IMR-90 (cell line): ENCODE data around the gene CALM1. TPM values are rescaled to one million over a fixed set of nuclear protein-coding genes. Genes with fewer than 3 reads are reported as not detected.

ENCODE experiments used
- ATAC-seq: fragments of 200-7000 bp; cut with Tn5 transposase; 2 replicates; pipeline ENCODE4 v1.9.1; 2020; ENCODE audit warnings: low read depth, mild to moderate bottlenecking, moderate library complexity
- BruUV-seq: library from RNA; stranded (reverse); fragments of 400-500 nt; replicated peaks from 2 replicates; lab custom pipeline; 2021; lab: Mats Ljungman, UMichigan
- CTCF ChIA-PET: fragments of 300-600 bp; formaldehyde crosslinking; extraction: SDS; loops from one replicate; lab custom pipeline; 2021; ENCODE audit warnings: antibody characterized with exemption; lab: Yijun Ruan, JAX
- POLR2A ChIA-PET: fragments of 300-600 bp; sonication (Branson Sonifier 250); formaldehyde crosslinking; loops from one replicate; lab custom pipeline; 2022; ENCODE audit warnings: antibody characterized with exemption; ENCODE audit not compliant: unreplicated experiment; lab: Charles Lee
- DNase-seq: peaks from one replicate; pipeline ENCODE4 v3.0.0; 2013
- H2AFZ ChIP-seq: replicated peaks from 2 replicates; pipeline ENCODE3; 2013; ENCODE audit warnings: low read length, mild to moderate bottlenecking; ENCODE audit not compliant: poor library complexity
- H2AK5ac ChIP-seq: 2 replicates; pipeline ENCODE4 v1.6.1; 2013; ENCODE audit warnings: low read depth, low read length, inconsistent platforms
- H2AK9ac ChIP-seq: replicated peaks from 2 replicates; pipeline ENCODE3; 2013; ENCODE audit warnings: mild to moderate bottlenecking, low read depth, low read length, moderate library complexity; ENCODE audit not compliant: poor library complexity
- H2BK120ac ChIP-seq: 2 replicates; pipeline ENCODE4 v1.6.1; 2013; ENCODE audit warnings: low read depth, low read length, inconsistent platforms
- H2BK15ac ChIP-seq: 3 replicates; pipeline ENCODE4 v1.6.1; 2013; ENCODE audit warnings: low read depth, low read length, inconsistent platforms
- H2BK20ac ChIP-seq: 2 replicates; pipeline ENCODE4 v1.6.1; 2013; ENCODE audit warnings: low read depth, mild to moderate bottlenecking, inconsistent platforms, low read length, moderate library complexity
- H2BK5ac ChIP-seq: 2 replicates; pipeline ENCODE4 v1.6.1; 2013; ENCODE audit warnings: mild to moderate bottlenecking, low read depth, low read length, inconsistent platforms; ENCODE audit not compliant: poor library complexity, severe bottlenecking
- H3K14ac ChIP-seq: replicated peaks from 2 replicates; pipeline ENCODE4 v1.6.1; 2013; ENCODE audit warnings: low read depth, low read length, inconsistent platforms
- H3K18ac ChIP-seq: 2 replicates; pipeline ENCODE4 v1.6.1; 2013; ENCODE audit warnings: low read depth, low read length, control low read depth
- H3K23ac ChIP-seq: 2 replicates; pipeline ENCODE4 v1.6.1; 2013; ENCODE audit warnings: low read depth, low read length, inconsistent platforms
- H3K27ac ChIP-seq: 2 replicates; pipeline ENCODE4 v1.5.1; 2013; ENCODE audit warnings: mild to moderate bottlenecking, control low read depth, low read length; ENCODE audit not compliant: insufficient read depth
- H3K27me3 ChIP-seq: 2 replicates; pipeline ENCODE4 v1.6.1; 2013; ENCODE audit warnings: low read length; ENCODE audit not compliant: control insufficient read depth, insufficient read depth
- H3K36me3 ChIP-seq: 2 replicates; pipeline ENCODE4 v1.6.1; 2013; ENCODE audit warnings: low read length, mixed read lengths; ENCODE audit not compliant: control insufficient read depth, insufficient read depth
- H3K4ac ChIP-seq: 2 replicates; pipeline ENCODE4 v1.6.1; 2013; ENCODE audit warnings: low read depth, low read length, inconsistent platforms
- H3K4me1 ChIP-seq: 2 replicates; pipeline ENCODE4 v1.6.1; 2013; ENCODE audit warnings: low read length, mixed read lengths; ENCODE audit not compliant: control insufficient read depth, insufficient read depth
- H3K4me2 ChIP-seq: 2 replicates; pipeline ENCODE4 v1.6.1; 2013; ENCODE audit warnings: low read depth, mild to moderate bottlenecking, control low read depth, low read length, moderate library complexity
- H3K4me3 ChIP-seq: 2 replicates; pipeline ENCODE4 v1.5.1; 2013; ENCODE audit warnings: low read depth, mild to moderate bottlenecking, control low read depth, low read length, moderate library complexity; ENCODE audit not compliant: insufficient read depth
- H3K56ac ChIP-seq: 2 replicates; pipeline ENCODE4 v1.6.1; 2013; ENCODE audit warnings: low read length, inconsistent platforms; ENCODE audit not compliant: insufficient read depth; ENCODE audit errors: extremely low read depth
- H3K79me1 ChIP-seq, 2 experiments: 2 replicates each; pipeline ENCODE4 v1.6.1; 2013; ENCODE audit warnings: low read length in 2 of 2, inconsistent platforms in 1 of 2, low read depth in 1 of 2
- H3K9ac ChIP-seq: 2 replicates; pipeline ENCODE4 v1.6.1; 2013; ENCODE audit warnings: low read depth, low read length, control low read depth
- H3K9me1 ChIP-seq: 2 replicates; pipeline ENCODE4 v1.6.1; 2013; ENCODE audit warnings: low read length, inconsistent platforms; ENCODE audit not compliant: insufficient read depth
- H3K9me3 ChIP-seq: 2 replicates; pipeline ENCODE4 v1.6.1; 2013; ENCODE audit warnings: low read length; ENCODE audit not compliant: control insufficient read depth, insufficient read depth
- H4K20me1 ChIP-seq: 2 replicates; pipeline ENCODE4 v1.6.1; 2013; ENCODE audit warnings: low read length, inconsistent platforms; ENCODE audit not compliant: insufficient read depth
- H4K5ac ChIP-seq: 2 replicates; pipeline ENCODE4 v1.6.1; 2013; ENCODE audit warnings: mild to moderate bottlenecking, low read depth, low read length, control low read depth
- H4K8ac ChIP-seq, 2 experiments: 2 replicates each; pipeline ENCODE4 v1.6.1; 2013; ENCODE audit warnings: low read depth in 2 of 2, low read length in 2 of 2, control low read depth in 1 of 2, inconsistent platforms in 1 of 2
- H4K91ac ChIP-seq: 2 replicates; pipeline ENCODE4 v1.6.1; 2013; ENCODE audit warnings: low read depth, low read length, inconsistent platforms; ENCODE audit not compliant: insufficient read depth
- BHLHE40 ChIP-seq: fragments of 150-350 bp; IDR thresholded peaks from 2 replicates; pipeline ENCODE4 v1.6.1; 2016; ENCODE audit warnings: mild to moderate bottlenecking, low read depth, low read length
- CEBPB ChIP-seq: IDR thresholded peaks from 2 replicates; pipeline ENCODE4 v1.6.1; 2012; ENCODE audit warnings: low read depth, low read length, improper control_type of control experiment
- CHD1 ChIP-seq: IDR thresholded peaks from 2 replicates; pipeline ENCODE4 v1.6.1; 2012; ENCODE audit warnings: low read depth, low read length, improper control_type of control experiment
- FOS ChIP-seq: fragments of 150-350 bp; IDR thresholded peaks from 2 replicates; pipeline ENCODE4 v1.6.1; 2016; ENCODE audit warnings: low read depth, low read length
- MAFK ChIP-seq: IDR thresholded peaks from 2 replicates; pipeline ENCODE4 v1.6.1; 2012; ENCODE audit warnings: low read depth, low read length, improper control_type of control experiment
- MAZ ChIP-seq: IDR thresholded peaks from 2 replicates; pipeline ENCODE4 v1.6.1; 2012; ENCODE audit warnings: low read depth, mild to moderate bottlenecking, low read length, improper control_type of control experiment, moderate library complexity, borderline replicate concordance
- MXI1 ChIP-seq: IDR thresholded peaks from 2 replicates; pipeline ENCODE4 v1.6.1; 2012; ENCODE audit warnings: low read depth, mild to moderate bottlenecking, low read length, moderate library complexity, borderline replicate concordance
- NFE2L2 ChIP-seq: fragments of 150-350 bp; IDR thresholded peaks from 2 replicates; pipeline ENCODE4 v1.6.1; 2016; ENCODE audit warnings: low read depth, mild to moderate bottlenecking, low read length
- POLR2A ChIP-seq: IDR thresholded peaks from 2 replicates; pipeline ENCODE4 v1.6.1; 2012; ENCODE audit warnings: mild to moderate bottlenecking, low read depth, low read length
- RAD21 ChIP-seq: IDR thresholded peaks from 2 replicates; pipeline ENCODE4 v1.6.1; 2012; ENCODE audit warnings: low read length, improper control_type of control experiment
- RCOR1 ChIP-seq: IDR thresholded peaks from 2 replicates; pipeline ENCODE4 v1.6.1; 2012; ENCODE audit warnings: mild to moderate bottlenecking, low read length, improper control_type of control experiment; ENCODE audit not compliant: insufficient replicate concordance
- RFX5 ChIP-seq: IDR thresholded peaks from 2 replicates; pipeline ENCODE4 v1.8.0; 2012; ENCODE audit warnings: low read depth, mild to moderate bottlenecking, low read length, moderate library complexity
- SMC3 ChIP-seq: fragments of 150-350 bp; IDR thresholded peaks from 2 replicates; pipeline ENCODE4 v1.6.1; 2016; ENCODE audit warnings: low read depth, mild to moderate bottlenecking, antibody characterized with exemption, low read length, moderate library complexity
- WGBS, 2 experiments: methylation state at CpG; one replicate each; pipeline versions ENCODE4 v1.1.5 to v1.1.7; 2013; ENCODE audit warnings: missing lambda C conversion rate in 2 of 2; ENCODE audit not compliant: insufficient read length in 1 of 2; ENCODE audit errors: extremely low coverage in 2 of 2; 5-methylcytosine and 5-hydroxymethylcytosine counted together
- dilution Hi-C: fragments of 300-500 bp; cut with HindIII; formaldehyde crosslinking; loops from one replicate; pipeline ENCODE4 v1.14.3; 2018; ENCODE audit warnings: low sequenced_read_pairs; ENCODE audit not compliant: unreplicated experiment
- in situ Hi-C: fragments of 300-500 bp; cut with MboI; formaldehyde crosslinking; loops from 3 replicates; pipeline ENCODE4 v1.14.3; 2019; ENCODE audit warnings: low sequenced_read_pairs, inconsistent platforms, mixed read lengths
- intact Hi-C: fragments of 100-400 bp; cut with micrococcal nuclease; formaldehyde crosslinking; loops from 2 replicates; pipeline ENCODE4 v1.10.0; 2022
- polyA plus RNA-seq, 3 experiments: library from polyadenylated mRNA; depleted of rRNA; stranded (reverse); fragments of >200 nt; gene quantifications; 2 replicates each; pipeline ENCODE4 v1.2.3, GENCODE V29; 2012; ENCODE audit warnings: low replicate concordance in 1 of 3
- total RNA-seq: library from RNA; depleted of rRNA; stranded (reverse); fragments of >200 nt; gene quantifications from 2 replicates; pipeline ENCODE4 v1.2.3, GENCODE V29; 2012
- TF ChIP-seq, protein P1 (sequence below): fragments of 150-350 bp; IDR thresholded peaks from 2 replicates; pipeline ENCODE4 v1.6.1; 2017; ENCODE audit warnings: mild to moderate bottlenecking, antibody characterized with exemption, low read length, low read depth
- TF ChIP-seq, protein P2 (sequence below): conservative IDR thresholded peaks from 2 replicates; pipeline ENCODE4 v1.5.1; 2012; ENCODE audit warnings: mild to moderate bottlenecking, low read depth, low read length, improper control_type of control experiment
- TF ChIP-seq, protein P3 (sequence below): fragments of 150-350 bp; IDR thresholded peaks from 2 replicates; pipeline ENCODE4 v1.6.1; 2016; ENCODE audit warnings: low read depth, mild to moderate bottlenecking, low read length, moderate library complexity, borderline replicate concordance

CALM1 gene
- total and polyA plus RNA-seq, 2 of the 4 experiments (the other 2 are of a cell fraction): 72.9 to 188 TPM

DNA sequence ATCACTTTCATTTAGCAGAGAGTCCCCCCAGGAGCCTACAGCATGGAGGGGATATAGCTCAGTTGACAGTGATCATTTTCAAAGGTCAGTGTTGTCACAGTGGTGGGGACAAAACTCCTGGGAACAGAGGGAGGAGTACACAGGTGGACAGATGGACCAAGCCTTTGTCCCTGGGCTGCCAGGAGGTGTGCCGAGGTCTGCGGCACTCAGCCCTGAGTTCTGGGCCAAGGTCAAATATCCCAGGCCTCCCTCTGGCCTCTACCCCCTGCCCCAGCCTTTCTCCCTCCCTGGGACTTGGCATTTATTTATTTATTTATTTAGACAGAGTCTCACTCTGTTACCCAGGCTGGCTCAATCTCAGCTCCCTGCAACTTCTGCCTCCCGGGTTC, 24.8 kb downstream of the CALM1 start:
- ChIA-PET CTCF (interaction anchor here (0.6 kb wide), 1 partner anchor 15 kb away, joined by 3 read pairs; no protein-coding TSS in a partner anchor), POLR2A (no interaction called here)
- 0 out of 2 replicates have a peak, but pooled peaks cover 2% of the 10 kb centered on the region for H3K9me3 ChIP-seq
- H3K36me3 ChIP-seq: no peaks in the 10 kb centered on the region
- H3K4me3 ChIP-seq: no peak overlapping the region
- BruUV-seq: no TSS peak
- no peak overlapping the region for H2AK9ac ChIP-seq
- H2AFZ ChIP-seq: no peak overlapping the region
- no peaks in the 10 kb centered on the region for H4K20me1 ChIP-seq
- H2BK20ac ChIP-seq: no peak overlapping the region
- no peak for DNase-seq
- no peak overlapping the region for H3K4me2 ChIP-seq
- H3K27me3 ChIP-seq: peaks cover under 1% of the 10 kb centered on the region; the same call in 1 of the 2 replicates
- intact Hi-C loops: no loop called here
- ATAC-seq: no peak
- H2BK5ac ChIP-seq: no peak overlapping the region
- H3K27ac ChIP-seq: no peak overlapping the region
- no peak overlapping the region for H3K18ac ChIP-seq
- dilution Hi-C loops: no loop called here
- H2BK120ac ChIP-seq: no peak overlapping the region
- no peak overlapping the region for H3K14ac ChIP-seq
- H4K8ac ChIP-seq: no peak overlapping the region
- TF ChIP-seq NFE2L2: no peak
- no peak for TF ChIP-seq POLR2A
- TF ChIP-seq RAD21: no peak
- TF ChIP-seq, protein P1, sequence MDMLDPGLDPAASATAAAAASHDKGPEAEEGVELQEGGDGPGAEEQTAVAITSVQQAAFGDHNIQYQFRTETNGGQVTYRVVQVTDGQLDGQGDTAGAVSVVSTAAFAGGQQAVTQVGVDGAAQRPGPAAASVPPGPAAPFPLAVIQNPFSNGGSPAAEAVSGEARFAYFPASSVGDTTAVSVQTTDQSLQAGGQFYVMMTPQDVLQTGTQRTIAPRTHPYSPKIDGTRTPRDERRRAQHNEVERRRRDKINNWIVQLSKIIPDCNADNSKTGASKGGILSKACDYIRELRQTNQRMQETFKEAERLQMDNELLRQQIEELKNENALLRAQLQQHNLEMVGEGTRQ: no peak
- TF ChIP-seq, protein P2, sequence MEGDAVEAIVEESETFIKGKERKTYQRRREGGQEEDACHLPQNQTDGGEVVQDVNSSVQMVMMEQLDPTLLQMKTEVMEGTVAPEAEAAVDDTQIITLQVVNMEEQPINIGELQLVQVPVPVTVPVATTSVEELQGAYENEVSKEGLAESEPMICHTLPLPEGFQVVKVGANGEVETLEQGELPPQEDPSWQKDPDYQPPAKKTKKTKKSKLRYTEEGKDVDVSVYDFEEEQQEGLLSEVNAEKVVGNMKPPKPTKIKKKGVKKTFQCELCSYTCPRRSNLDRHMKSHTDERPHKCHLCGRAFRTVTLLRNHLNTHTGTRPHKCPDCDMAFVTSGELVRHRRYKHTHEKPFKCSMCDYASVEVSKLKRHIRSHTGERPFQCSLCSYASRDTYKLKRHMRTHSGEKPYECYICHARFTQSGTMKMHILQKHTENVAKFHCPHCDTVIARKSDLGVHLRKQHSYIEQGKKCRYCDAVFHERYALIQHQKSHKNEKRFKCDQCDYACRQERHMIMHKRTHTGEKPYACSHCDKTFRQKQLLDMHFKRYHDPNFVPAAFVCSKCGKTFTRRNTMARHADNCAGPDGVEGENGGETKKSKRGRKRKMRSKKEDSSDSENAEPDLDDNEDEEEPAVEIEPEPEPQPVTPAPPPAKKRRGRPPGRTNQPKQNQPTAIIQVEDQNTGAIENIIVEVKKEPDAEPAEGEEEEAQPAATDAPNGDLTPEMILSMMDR: no peak
- TF ChIP-seq MXI1: no peak
- no peak for TF ChIP-seq MAZ
- TF ChIP-seq CHD1: no peak
- TF ChIP-seq MAFK: no peak
- TF ChIP-seq FOS: no peak
- TF ChIP-seq RFX5: no peak
- no peak for TF ChIP-seq BHLHE40
- TF ChIP-seq CEBPB: no peak
- TF ChIP-seq RCOR1: no peak
- TF ChIP-seq, protein P3, sequence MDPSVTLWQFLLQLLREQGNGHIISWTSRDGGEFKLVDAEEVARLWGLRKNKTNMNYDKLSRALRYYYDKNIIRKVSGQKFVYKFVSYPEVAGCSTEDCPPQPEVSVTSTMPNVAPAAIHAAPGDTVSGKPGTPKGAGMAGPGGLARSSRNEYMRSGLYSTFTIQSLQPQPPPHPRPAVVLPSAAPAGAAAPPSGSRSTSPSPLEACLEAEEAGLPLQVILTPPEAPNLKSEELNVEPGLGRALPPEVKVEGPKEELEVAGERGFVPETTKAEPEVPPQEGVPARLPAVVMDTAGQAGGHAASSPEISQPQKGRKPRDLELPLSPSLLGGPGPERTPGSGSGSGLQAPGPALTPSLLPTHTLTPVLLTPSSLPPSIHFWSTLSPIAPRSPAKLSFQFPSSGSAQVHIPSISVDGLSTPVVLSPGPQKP: no peak
- TF ChIP-seq SMC3: no peak
- no peak overlapping the region for H3K9ac ChIP-seq
- H3K79me1 ChIP-seq: no peaks in the 10 kb centered on the region
- peaks cover 3% of the 10 kb centered on the region; the same call in 1 of the 2 replicates for H3K9me1 ChIP-seq
- H3K4ac ChIP-seq: no peak overlapping the region
- no peak overlapping the region for H3K23ac ChIP-seq
- H2BK15ac ChIP-seq: no peak overlapping the region
- WGBS, 2 experiments: no CpG with 5 or more reads among the region's 3 CpGs
- in situ Hi-C loops: no loop called here
- no peak overlapping the region for H4K91ac ChIP-seq
- H2AK5ac ChIP-seq: no peak overlapping the region
- no peak overlapping the region for H4K5ac ChIP-seq
- H3K4me1 ChIP-seq: no peaks in the 10 kb centered on the region
- no peak overlapping the region for H3K56ac ChIP-seq
